Activated naive CD4-positive, alpha-beta T cell treated with anti-CD3 and anti-CD28 coated beads, Interleukin-2, amount 50 U/mL, for 16 hours (primary cell): ENCODE results near the gene PIM3.

ENCODE experiments used
- DNase-seq: peaks from one replicate; pipeline ENCODE4 v3.0.0-alpha.2; 2020

PIM3 gene

GRCh38 chr22:49960159-49961004 is at the start of gene PIM3:
PIM3 (plus strand) TSS chr22:49960772; CDS start chr22:49960948, 176 bp downstream.
- peak; percentile 91 for DNase-seq

GRCh38 chr22:49911881-49912625 is 48.5 kb upstream of the PIM3 start:
- DNase-seq = no peak

GRCh38 chr22:49913026-49913425 is 47.5 kb upstream of the PIM3 start:
- no peak for DNase-seq

GRCh38 chr22:49913446-49913845 is 47.1 kb upstream of the PIM3 start:
- no peak for DNase-seq

GRCh38 chr22:49914256-49914655 is 46.3 kb upstream of the PIM3 start:
- no peak for DNase-seq

GRCh38 chr22:49915610-49916009 is 45.0 kb upstream of the PIM3 start:
- no peak for DNase-seq

GRCh38 chr22:49916831-49917230 is 43.7 kb upstream of the PIM3 start:
- DNase-seq = no peak

GRCh38 chr22:49917974-49918910 is 42.3 kb upstream of the PIM3 start, which contains the start of the genes ALG12 and CRELD2:
ALG12 (minus strand) TSS chr22:49918438; CDS start chr22:49913765, 4,673 bp downstream.
CRELD2 (plus strand) TSS chr22:49918634; CDS start chr22:49918770, 136 bp downstream.
- DNase-seq = peak; percentile 96

GRCh38 chr22:49918911-49919881 is 41.4 kb upstream of the PIM3 start:
- no peak for DNase-seq

GRCh38 chr22:49920859-49921258 is 39.7 kb upstream of the PIM3 start:
- DNase-seq = no peak

- DNase-seq = no peak
Observed at GRCh38 chr22:49921508-49922278, 38.9 kb upstream of the PIM3 start.

GRCh38 chr22:49922484-49922883 is 38.1 kb upstream of the PIM3 start:
- DNase-seq = no peak

- no peak for DNase-seq
Observed at GRCh38 chr22:49922926-49923325, 37.6 kb upstream of the PIM3 start.

GRCh38 chr22:49923445-49923844 is 37.1 kb upstream of the PIM3 start:
- no peak for DNase-seq

GRCh38 chr22:49924113-49924833 is 36.3 kb upstream of the PIM3 start:
- no peak for DNase-seq

- DNase-seq = peak; percentile 67
Observed at GRCh38 chr22:49925525-49926128, 34.9 kb upstream of the PIM3 start.

- no peak for DNase-seq
Observed at GRCh38 chr22:49926916-49927315, 33.7 kb upstream of the PIM3 start.

GRCh38 chr22:49927483-49928184 is 32.9 kb upstream of the PIM3 start:
- no peak for DNase-seq

GRCh38 chr22:49928185-49928495 is 32.4 kb upstream of the PIM3 start:
- DNase-seq = no peak
